Caco-2 (cell line): ENCODE data around the gene PSMD6. TPM values are rescaled to one million over a fixed set of nuclear protein-coding genes. Genes with fewer than 3 reads are reported as not detected.

Experiments
- BruUV-seq: library from RNA; stranded (reverse); fragments of 400-500 nt; replicated peaks from 2 replicates; lab custom pipeline; 2021; lab: Mats Ljungman, UMichigan
- CTCF ChIA-PET: fragments of 300-600 bp; sonication (Branson Sonifier 250); formaldehyde crosslinking; loops from one replicate; lab custom pipeline; 2022; ENCODE audit warnings: antibody characterized with exemption; lab: Charles Lee
- POLR2A ChIA-PET: fragments of 300-600 bp; sonication (Branson Sonifier 250); formaldehyde crosslinking; loops from one replicate; lab custom pipeline; 2022; ENCODE audit warnings: antibody characterized with exemption; lab: Charles Lee
- DNase-seq, 2 experiments: peaks; one replicate each; pipeline versions ENCODE4 v3.0.0 to v3.0.0-alpha.2; 2020 to 2022
- H3K27me3 ChIP-seq: replicated peaks from 2 replicates; pipeline ENCODE4 v1.6.0; 2011; ENCODE audit warnings: low read length; ENCODE audit not compliant: control insufficient read depth, insufficient read depth
- H3K36me3 ChIP-seq: 2 replicates; pipeline ENCODE4 v1.5.1; 2011; ENCODE audit warnings: low read length; ENCODE audit not compliant: control insufficient read depth, insufficient read depth
- H3K4me1 ChIP-seq: fragments of 250-450 bp; sonication (Bioruptor Pico); 2 replicates; pipeline ENCODE4 v1.5.1; 2020; ENCODE audit warnings: mild to moderate bottlenecking
- H3K4me3 ChIP-seq: 2 replicates; pipeline ENCODE4 v1.5.1; 2011; ENCODE audit warnings: low read depth, mild to moderate bottlenecking, control low read depth, low read length
- H3K9me3 ChIP-seq: fragments of 250-450 bp; sonication (Bioruptor Pico); 2 replicates; pipeline ENCODE4 v1.5.1; 2020; ENCODE audit warnings: mild to moderate bottlenecking, moderate library complexity
- H3K27ac Mint-ChIP-seq: one replicate; pipeline ENCODE4 v1.8.0; 2022; ENCODE audit warnings: mixed read lengths; ENCODE audit not compliant: unreplicated experiment
- H3K27me3 Mint-ChIP-seq: one replicate; pipeline ENCODE4 v1.8.0; 2022; ENCODE audit warnings: mixed read lengths; ENCODE audit not compliant: insufficient read depth, unreplicated experiment
- H3K36me3 Mint-ChIP-seq: one replicate; pipeline ENCODE4 v1.8.0; 2022; ENCODE audit warnings: mild to moderate bottlenecking, mixed read lengths; ENCODE audit not compliant: insufficient read depth, unreplicated experiment
- H3K4me1 Mint-ChIP-seq: one replicate; pipeline ENCODE4 v1.8.0; 2022; ENCODE audit warnings: low read depth, mixed read lengths; ENCODE audit not compliant: unreplicated experiment
- H3K4me3 Mint-ChIP-seq: one replicate; pipeline ENCODE4 v1.8.0; 2022; ENCODE audit warnings: mild to moderate bottlenecking, moderate library complexity, mixed read lengths; ENCODE audit not compliant: unreplicated experiment
- H3K9me3 Mint-ChIP-seq: one replicate; pipeline ENCODE4 v1.8.0; 2022; ENCODE audit warnings: mixed read lengths; ENCODE audit not compliant: unreplicated experiment
- CTCF ChIP-seq, 2 experiments: fragments of 200-600 bp in 1 of 2; IDR thresholded peaks; 1 replicate in 1 of 2; 2 replicates in 1 of 2; pipeline versions ENCODE4 v1.5.1 to v1.8.0; 2011 to 2022; ENCODE audit warnings: antibody characterized with exemption in 1 of 2, control low read depth in 1 of 2, inconsistent platforms in 1 of 2, low read depth in 1 of 2, low read length in 1 of 2, mild to moderate bottlenecking in 1 of 2, moderate library complexity in 1 of 2; ENCODE audit not compliant: insufficient read depth in 1 of 2, severe bottlenecking in 1 of 2, unreplicated experiment in 1 of 2
- intact Hi-C: fragments of 100-400 bp; cut with micrococcal nuclease; formaldehyde crosslinking; loops from one replicate; pipeline ENCODE4 v1.10.0; 2022; ENCODE audit not compliant: unreplicated experiment
- total RNA-seq: library from RNA; stranded (reverse); gene quantifications from 2 replicates; pipeline ENCODE4 v1.2.3, GENCODE V29; 2022

The PSMD6 gene
- total RNA-seq, 1 experiment from 2014 or later: 100 TPM

- TF ChIP-seq CTCF (IDR thresholded peaks at IDR 0.05; ENCODE audit: insufficient read depth in 1 of 2, low read depth in 1 of 2, low read length in 1 of 2, severe bottlenecking in 1 of 2, unreplicated experiment in 1 of 2): no peak
- peaks cover 89% of the 10 kb centered on the region for H3K36me3 Mint-ChIP-seq
- H3K36me3 ChIP-seq: no peaks in the 10 kb centered on the region
- intact Hi-C loops: no loop called here
- H3K4me1 Mint-ChIP-seq: peaks cover 9% of the 10 kb centered on the region
- H3K4me3 Mint-ChIP-seq: no peak overlapping the region
- H3K4me1 ChIP-seq: no peaks in the 10 kb centered on the region
- CTCF ChIA-PET: no interaction called here
- POLR2A ChIA-PET: no interaction called here
- no peak for DNase-seq
- H3K27ac Mint-ChIP-seq: no peak overlapping the region
- no peaks in the 10 kb centered on the region for H3K27me3 ChIP-seq
- no peaks in the 10 kb centered on the region for H3K9me3 ChIP-seq
- no peaks in the 10 kb centered on the region for H3K27me3 Mint-ChIP-seq
- no peak overlapping the region for H3K4me3 ChIP-seq
- no TSS peak for BruUV-seq
- no peaks in the 10 kb centered on the region for H3K9me3 Mint-ChIP-seq
These were observed 6.2 kb downstream of the PSMD6 start for GRCh38 chr3:64016941-64017620.

DNA sequence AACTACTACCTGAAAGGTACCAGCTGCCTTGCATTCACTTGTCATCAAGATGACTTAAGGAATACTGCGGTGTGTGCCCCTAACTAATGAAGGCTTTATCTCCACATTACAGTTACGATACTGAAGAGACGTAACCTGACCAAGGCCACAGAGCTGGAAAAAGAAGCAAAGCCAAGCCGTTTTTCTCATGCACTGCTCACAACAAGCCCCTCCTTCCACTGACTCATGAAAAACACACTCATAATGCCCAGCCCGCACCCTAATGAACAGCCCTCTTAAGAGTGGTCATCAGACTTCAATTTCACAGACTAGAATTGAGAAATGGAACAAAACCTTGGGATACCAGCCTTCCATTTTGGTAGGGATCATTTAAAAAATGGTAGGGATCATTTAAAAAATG lies 11.6 kb downstream of the PSMD6 start:
- ChIA-PET CTCF (no interaction called here), POLR2A (no interaction called here)
- no peaks in the 10 kb centered on the region for H3K9me3 ChIP-seq
- intact Hi-C loops: no loop called here
- H3K27me3 Mint-ChIP-seq: no peaks in the 10 kb centered on the region
- H3K4me3 Mint-ChIP-seq: no peak overlapping the region
- peaks cover 82% of the 10 kb centered on the region for H3K36me3 Mint-ChIP-seq
- no TSS peak for BruUV-seq
- no peaks in the 10 kb centered on the region for H3K9me3 Mint-ChIP-seq
- H3K4me3 ChIP-seq: no peak overlapping the region
- H3K27ac Mint-ChIP-seq: no peak overlapping the region
- peaks cover under 1% of the 10 kb centered on the region for H3K4me1 Mint-ChIP-seq
- TF ChIP-seq CTCF (IDR thresholded peaks at IDR 0.05; ENCODE audit: insufficient read depth in 1 of 2, low read depth in 1 of 2, low read length in 1 of 2, severe bottlenecking in 1 of 2, unreplicated experiment in 1 of 2): no peak
- H3K4me1 ChIP-seq: no peaks in the 10 kb centered on the region
- DNase-seq: no peak
- H3K27me3 ChIP-seq: no peaks in the 10 kb centered on the region
- no peaks in the 10 kb centered on the region for H3K36me3 ChIP-seq

DNA sequence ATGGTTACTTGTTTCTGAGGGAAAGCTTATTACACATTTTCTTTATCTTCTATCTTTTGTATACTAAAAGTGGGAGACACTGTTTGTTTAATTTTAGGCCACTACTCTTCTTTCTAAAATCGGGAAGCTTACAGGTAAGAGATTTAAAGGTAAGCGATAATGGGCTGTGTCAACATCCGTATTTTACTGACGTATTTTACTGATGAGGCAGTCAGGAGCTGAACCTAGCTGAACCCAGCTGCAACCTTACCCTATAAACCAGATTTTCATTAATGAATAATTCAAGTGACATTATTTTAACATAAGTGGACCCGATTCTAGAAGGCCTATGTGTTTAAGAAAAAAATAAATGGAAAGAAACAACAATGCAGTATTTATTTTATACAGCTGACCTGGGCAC lies 13.1 kb downstream of the PSMD6 start:
- no peak for TF ChIP-seq CTCF (IDR thresholded peaks at IDR 0.05; ENCODE audit: insufficient read depth in 1 of 2, low read depth in 1 of 2, low read length in 1 of 2, severe bottlenecking in 1 of 2, unreplicated experiment in 1 of 2)
- H3K9me3 ChIP-seq: no peaks in the 10 kb centered on the region
- no TSS peak for BruUV-seq
- Mint-ChIP-seq H3K4me3 (no peak overlapping the region), H3K4me1 (no peaks in the 10 kb centered on the region), H3K27me3 (no peaks in the 10 kb centered on the region), H3K27ac (no peak overlapping the region), H3K36me3 (peaks cover 69% of the 10 kb centered on the region), H3K9me3 (no peaks in the 10 kb centered on the region)
- H3K4me3 ChIP-seq: no peak overlapping the region
- intact Hi-C loops: no loop called here
- H3K36me3 ChIP-seq: no peaks in the 10 kb centered on the region
- H3K27me3 ChIP-seq: no peaks in the 10 kb centered on the region
- no peaks in the 10 kb centered on the region for H3K4me1 ChIP-seq
- no peak for DNase-seq
- CTCF ChIA-PET: no interaction called here
- POLR2A ChIA-PET: no interaction called here
